ENCODE measurements around the gene VWA1. TPM values are rescaled to one million over a fixed set of nuclear protein-coding genes. Genes with fewer than 3 reads are reported as not detected.
A peak's percentile ranks its signal among the peaks of the same experiment; 100 is the strongest.

Gene VWA1
- total RNA-seq, 1 donor from 2014 or later, result 2.4 TPM

GRCh38 chr1:1425753-1426495 is 9.6 kb upstream of the VWA1 start:
- H3K27ac ChIP-seq, result no peak overlapping the region
- no peaks in the 10 kb centered on the region for H3K36me3 ChIP-seq
- no peaks in the 10 kb centered on the region for H3K79me2 ChIP-seq (ENCODE audit: low read depth)
- no peak overlapping the region for H3K9ac ChIP-seq
- TF ChIP-seq EZH2 (IDR thresholded peaks at IDR 0.05), result no peak
- TF ChIP-seq EZH2phosphoT487 (IDR thresholded peaks at IDR 0.05), result no peak
- no peak for TF ChIP-seq CTCF (IDR thresholded peaks at IDR 0.05)
- H3K4me3 Mint-ChIP-seq, result peak overlapping the region; percentile 63
- no peaks in the 10 kb centered on the region for H4K20me1 ChIP-seq (ENCODE audit: low read depth)
- peaks cover 41% of the 10 kb centered on the region for H3K4me1 Mint-ChIP-seq
- H3K36me3 Mint-ChIP-seq, result peaks cover 3% of the 10 kb centered on the region
- H3K4me1 ChIP-seq, result peaks cover 38% of the 10 kb centered on the region
- H3K4me2 ChIP-seq, result peak overlapping the region; percentile 87
- H3K27me3 ChIP-seq, result no peaks in the 10 kb centered on the region
- H3K4me3 ChIP-seq, result peak overlapping the region; percentile 48
- peak overlapping the region; percentile 93 for H3K27ac Mint-ChIP-seq
- peaks cover 17% of the 10 kb centered on the region for H3K27me3 Mint-ChIP-seq (ENCODE audit: insufficient read depth, low read depth)
- no peak overlapping the region for H2AFZ ChIP-seq (replicated peaks)
- H3F3A ChIP-seq (ENCODE audit: low read depth), result peaks cover 47% of the 10 kb centered on the region
- H3K9me3 ChIP-seq (ENCODE audit: low read depth), result no peaks in the 10 kb centered on the region
- DNase-seq (ENCODE audit: low spot score), result peak; percentile 54
- H3K9me3 Mint-ChIP-seq, result no peaks in the 10 kb centered on the region

- Mint-ChIP-seq H3K4me3 (peak overlapping the region; percentile 63), H3K27me3 (ENCODE audit: insufficient read depth, low read depth) (peaks cover 17% of the 10 kb centered on the region), H3K9me3 (no peaks in the 10 kb centered on the region), H3K4me1 (peaks cover 43% of the 10 kb centered on the region), H3K27ac (peak overlapping the region; percentile 93), H3K36me3 (peaks cover 3% of the 10 kb centered on the region)
- Histone ChIP-seq H3K27ac (no peak overlapping the region), H3K9ac (no peak overlapping the region), H3K27me3 (no peaks in the 10 kb centered on the region), H3K4me3 (peak overlapping the region; percentile 48), H2AFZ (replicated peaks) (no peak overlapping the region), H3K9me3 (ENCODE audit: low read depth) (no peaks in the 10 kb centered on the region), H3K4me1 (peaks cover 38% of the 10 kb centered on the region), H3K79me2 (ENCODE audit: low read depth) (no peaks in the 10 kb centered on the region), H3F3A (ENCODE audit: low read depth) (peaks cover 50% of the 10 kb centered on the region), H4K20me1 (ENCODE audit: low read depth) (no peaks in the 10 kb centered on the region), H3K36me3 (no peaks in the 10 kb centered on the region), H3K4me2 (peak overlapping the region; percentile 87)
- DNase-seq (ENCODE audit: low spot score), result peak; percentile 93
- TF ChIP-seq EZH2phosphoT487 (IDR thresholded peaks at IDR 0.05) (no peak), EZH2 (IDR thresholded peaks at IDR 0.05) (no peak), CTCF (IDR thresholded peaks at IDR 0.05) (no peak)
Observed at GRCh38 chr1:1426496-1427105, 8.9 kb upstream of the VWA1 start.

- no peak overlapping the region for H3K27ac ChIP-seq
- H4K20me1 ChIP-seq (ENCODE audit: low read depth), result no peaks in the 10 kb centered on the region
- peaks cover 18% of the 10 kb centered on the region for H3K27me3 Mint-ChIP-seq (ENCODE audit: insufficient read depth, low read depth)
- no peak for TF ChIP-seq EZH2 (IDR thresholded peaks at IDR 0.05)
- no peak for TF ChIP-seq EZH2phosphoT487 (IDR thresholded peaks at IDR 0.05)
- TF ChIP-seq CTCF (IDR thresholded peaks at IDR 0.05), result no peak
- H3K27me3 ChIP-seq, result no peaks in the 10 kb centered on the region
- H3K79me2 ChIP-seq (ENCODE audit: low read depth), result no peaks in the 10 kb centered on the region
- peaks cover 57% of the 10 kb centered on the region for H3F3A ChIP-seq (ENCODE audit: low read depth)
- peak overlapping the region; percentile 48 for H3K4me3 ChIP-seq
- H3K4me2 ChIP-seq, result peak overlapping the region; percentile 77
- no peak overlapping the region for H3K27ac Mint-ChIP-seq
- no peaks in the 10 kb centered on the region for H3K9me3 Mint-ChIP-seq
- no peak overlapping the region for H3K4me3 Mint-ChIP-seq
- DNase-seq (ENCODE audit: low spot score), result peak; percentile 74
- no peaks in the 10 kb centered on the region for H3K9me3 ChIP-seq (ENCODE audit: low read depth)
- H3K4me1 Mint-ChIP-seq, result peaks cover 47% of the 10 kb centered on the region
- H3K4me1 ChIP-seq, result peaks cover 38% of the 10 kb centered on the region
- H3K9ac ChIP-seq, result no peak overlapping the region
- no peaks in the 10 kb centered on the region for H3K36me3 ChIP-seq
- no peak overlapping the region for H2AFZ ChIP-seq (replicated peaks)
- peaks cover 3% of the 10 kb centered on the region for H3K36me3 Mint-ChIP-seq
Observed at GRCh38 chr1:1427106-1427819, 8.2 kb upstream of the VWA1 start.
